ENCODE measurements around the gene TBC1D17. TPM values are rescaled to one million over a fixed set of nuclear protein-coding genes. Genes with fewer than 3 reads are reported as not detected.

Gene TBC1D17
- total RNA-seq, 1 donor from 2014 or later: 36.8 TPM

- Mint-ChIP-seq H3K36me3 (ENCODE audit: low read depth, unreplicated experiment) (peaks cover 22% of the 10 kb centered on the region), H3K27ac (ENCODE audit: unreplicated experiment) (no peak overlapping the region), H3K27me3 (ENCODE audit: unreplicated experiment) (peaks cover 6% of the 10 kb centered on the region), H3K4me3 (ENCODE audit: unreplicated experiment) (no peak overlapping the region), H3K4me1 (ENCODE audit: unreplicated experiment) (no peaks in the 10 kb centered on the region), H3K9me3 (ENCODE audit: unreplicated experiment) (no peaks in the 10 kb centered on the region)
- no peak for TF ChIP-seq CTCF (IDR thresholded peaks at IDR 0.05; ENCODE audit: unreplicated experiment)
- no peak for DNase-seq (ENCODE audit: low spot score)
Observed at GRCh38 chr19:49843265-49843664, 34.2 kb upstream of the TBC1D17 start.

GRCh38 chr19:49844138-49845095 is 33.1 kb upstream of the TBC1D17 start:
- Mint-ChIP-seq H3K27me3 (ENCODE audit: unreplicated experiment) (peaks cover 9% of the 10 kb centered on the region), H3K27ac (ENCODE audit: unreplicated experiment) (no peak overlapping the region), H3K36me3 (ENCODE audit: low read depth, unreplicated experiment) (peaks cover 20% of the 10 kb centered on the region)

GRCh38 chr19:49845414-49845813 is 32.1 kb upstream of the TBC1D17 start:
- no peak overlapping the region for H3K27ac Mint-ChIP-seq (ENCODE audit: unreplicated experiment)
- TF ChIP-seq CTCF (IDR thresholded peaks at IDR 0.05; ENCODE audit: unreplicated experiment): no peak
- no peak overlapping the region for H3K4me3 Mint-ChIP-seq (ENCODE audit: unreplicated experiment)
- H3K4me1 Mint-ChIP-seq (ENCODE audit: unreplicated experiment): peaks cover 10% of the 10 kb centered on the region
- DNase-seq (ENCODE audit: low spot score): no peak
- no peaks in the 10 kb centered on the region for H3K9me3 Mint-ChIP-seq (ENCODE audit: unreplicated experiment)
- H3K36me3 Mint-ChIP-seq (ENCODE audit: low read depth, unreplicated experiment): peaks cover 20% of the 10 kb centered on the region
- peaks cover 14% of the 10 kb centered on the region for H3K27me3 Mint-ChIP-seq (ENCODE audit: unreplicated experiment)

More at GRCh38 chr19:49844138-49845095, 33.1 kb upstream of the TBC1D17 start:
- no peak for DNase-seq (ENCODE audit: low spot score)
- no peak for TF ChIP-seq CTCF (IDR thresholded peaks at IDR 0.05; ENCODE audit: unreplicated experiment)
- Mint-ChIP-seq H3K4me1 (ENCODE audit: unreplicated experiment) (peaks cover 4% of the 10 kb centered on the region), H3K4me3 (ENCODE audit: unreplicated experiment) (no peak overlapping the region), H3K9me3 (ENCODE audit: unreplicated experiment) (no peaks in the 10 kb centered on the region)

GRCh38 chr19:49846408-49846807 is 31.1 kb upstream of the TBC1D17 start:
- TF ChIP-seq CTCF (IDR thresholded peaks at IDR 0.05; ENCODE audit: unreplicated experiment): no peak
- Mint-ChIP-seq H3K4me1 (ENCODE audit: unreplicated experiment) (peaks cover 10% of the 10 kb centered on the region), H3K9me3 (ENCODE audit: unreplicated experiment) (no peaks in the 10 kb centered on the region), H3K4me3 (ENCODE audit: unreplicated experiment) (no peak overlapping the region), H3K27ac (ENCODE audit: unreplicated experiment) (no peak overlapping the region), H3K36me3 (ENCODE audit: low read depth, unreplicated experiment) (peaks cover 16% of the 10 kb centered on the region), H3K27me3 (ENCODE audit: unreplicated experiment) (peaks cover 17% of the 10 kb centered on the region)
- no peak for DNase-seq (ENCODE audit: low spot score)

Measured in endothelial cell (in vitro differentiated cells).